Left renal pelvis (tissue), 4 donors: Measurements from ENCODE around the gene DSCAML1. TPM values are rescaled to one million over a fixed set of nuclear protein-coding genes. Genes with fewer than 3 reads are reported as not detected.
A peak's percentile ranks its signal among the peaks of the same experiment; 100 is the strongest.

Experiments used
- DNase-seq, 4 donors: peaks; one replicate each; pipeline ENCODE4 v3.0.0-alpha.2; 2013; ENCODE audit warnings: low read depth in 4 of 4, low spot score in 3 of 4
- polyA plus RNA-seq, 4 donors: library from polyadenylated mRNA; unstranded; fragments of 120-200 nt; gene quantifications; one replicate each; pipeline ENCODE4 v1.2.1, GENCODE V29; 2013; ENCODE audit not compliant: insufficient read length in 4 of 4

DSCAML1 gene
- polyA plus RNA-seq, 4 donors, result 0.25 to 3.4 (median 1.9) TPM

DNA sequence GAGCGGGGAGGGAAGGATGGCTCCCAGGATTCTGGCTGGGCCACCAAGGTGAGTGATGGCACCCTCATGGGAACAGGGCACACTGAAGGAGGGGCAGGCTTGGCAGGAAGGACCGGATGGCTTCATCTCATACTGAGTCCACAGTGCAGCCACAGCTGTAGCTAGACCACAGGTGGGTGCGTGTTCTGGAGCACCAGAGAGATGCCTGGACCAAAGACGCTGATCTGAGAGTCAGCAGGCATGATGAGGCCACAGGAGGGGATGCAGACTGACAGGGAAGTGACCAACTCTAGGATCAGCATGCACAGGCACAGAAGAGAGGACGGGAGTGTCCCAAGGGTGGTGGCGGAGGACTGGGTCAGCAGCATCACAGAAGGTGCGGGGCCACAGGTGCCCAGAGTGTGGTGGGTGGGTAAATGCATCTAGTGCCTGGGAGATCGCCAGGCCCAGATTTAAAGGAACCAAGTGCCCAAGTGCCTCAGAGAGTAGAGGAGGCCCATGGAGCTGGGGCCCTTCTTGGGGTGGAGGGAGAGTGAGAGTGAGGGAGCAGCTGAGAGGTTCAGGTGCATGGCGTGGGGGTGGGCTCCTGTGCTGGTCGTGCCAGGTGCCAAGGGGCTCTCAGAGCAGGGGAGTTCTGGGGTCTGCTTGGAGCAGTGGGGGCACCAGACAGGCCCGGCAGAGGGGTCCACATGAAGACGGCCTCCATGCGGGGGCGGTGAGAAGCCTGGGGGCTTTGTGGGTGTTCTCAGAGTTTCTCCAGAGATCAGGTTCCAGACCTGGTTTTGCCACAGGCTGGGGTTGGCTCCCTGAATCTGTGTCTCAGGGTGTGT lies 355.7 kb downstream of the DSCAML1 start:
- DNase-seq, result no peak

GRCh38 chr11:117440258-117440657 lies 356.8 kb downstream of the DSCAML1 start:
- no peak for DNase-seq

GRCh38 chr11:117439256-117439655 lies 357.8 kb downstream of the DSCAML1 start:
- DNase-seq, result no peak

- no peak for DNase-seq
Observed at GRCh38 chr11:117438371-117439000, 358.5 kb downstream of the DSCAML1 start.

DNA sequence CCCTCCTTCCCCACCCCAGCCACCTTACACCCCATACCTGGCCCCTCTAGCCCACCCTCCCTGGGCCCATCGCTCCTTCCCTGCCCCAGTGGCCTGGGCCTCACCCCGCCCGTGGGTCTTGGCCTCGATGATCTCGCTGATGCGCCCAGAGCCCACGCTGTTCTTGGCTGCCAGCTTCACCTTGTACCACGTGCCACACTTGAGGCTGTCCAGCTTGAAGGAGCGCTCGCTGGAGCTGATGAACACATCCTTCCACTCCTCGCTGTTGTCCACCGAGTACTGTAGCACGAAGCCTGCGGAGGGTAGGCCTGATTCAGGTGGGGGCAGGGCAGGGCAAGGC lies 359.3 kb downstream of the DSCAML1 start:
- DNase-seq, result no peak

GRCh38 chr11:117437041-117437790 lies 359.8 kb downstream of the DSCAML1 start:
- no peak for DNase-seq

DNA sequence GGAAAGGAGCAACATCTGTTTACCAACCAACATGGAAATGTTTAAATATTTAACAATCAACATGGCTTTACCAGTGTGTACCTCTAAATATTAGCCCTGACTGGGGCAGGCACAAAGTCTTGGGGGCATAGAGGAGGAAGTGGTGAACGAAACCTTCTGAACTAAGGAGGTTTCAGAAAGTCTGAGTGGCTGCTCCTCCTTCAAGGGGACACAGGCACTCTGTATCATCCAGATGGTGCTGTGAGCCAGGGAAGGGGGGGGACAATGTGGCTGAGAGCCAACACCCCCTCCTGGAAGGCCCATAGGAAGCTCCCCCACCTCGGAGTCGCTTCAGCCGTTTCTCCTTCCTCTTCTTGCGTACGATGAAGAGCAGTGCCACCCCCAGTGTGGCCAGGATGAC lies 361.7 kb downstream of the DSCAML1 start:
- DNase-seq, result no peak

- no peak for DNase-seq
Observed at GRCh38 chr11:117434481-117434880, 362.5 kb downstream of the DSCAML1 start.

GRCh38 chr11:117433717-117434116 lies 363.3 kb downstream of the DSCAML1 start:
- no peak for DNase-seq

DNA sequence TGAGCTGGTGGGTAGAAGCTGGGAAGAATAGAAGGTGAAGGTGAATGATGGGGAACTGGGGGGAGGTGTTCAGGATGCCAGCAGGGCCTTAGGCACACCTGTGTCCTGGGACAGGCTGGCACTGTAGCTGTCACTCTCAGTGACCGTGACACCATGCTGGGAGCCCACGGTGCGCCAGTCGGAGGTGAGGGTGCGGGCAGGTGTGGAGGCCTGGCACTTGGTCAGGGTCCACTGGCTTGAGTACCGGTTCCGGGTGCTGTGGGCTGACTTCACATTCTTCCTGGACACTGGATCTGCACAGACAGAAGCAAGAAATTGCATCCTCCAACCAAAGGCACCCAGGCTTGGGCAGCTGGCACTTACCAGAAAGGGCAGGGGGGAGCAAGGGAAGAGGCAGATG lies 365.6 kb downstream of the DSCAML1 start:
- no peak for DNase-seq

DNA sequence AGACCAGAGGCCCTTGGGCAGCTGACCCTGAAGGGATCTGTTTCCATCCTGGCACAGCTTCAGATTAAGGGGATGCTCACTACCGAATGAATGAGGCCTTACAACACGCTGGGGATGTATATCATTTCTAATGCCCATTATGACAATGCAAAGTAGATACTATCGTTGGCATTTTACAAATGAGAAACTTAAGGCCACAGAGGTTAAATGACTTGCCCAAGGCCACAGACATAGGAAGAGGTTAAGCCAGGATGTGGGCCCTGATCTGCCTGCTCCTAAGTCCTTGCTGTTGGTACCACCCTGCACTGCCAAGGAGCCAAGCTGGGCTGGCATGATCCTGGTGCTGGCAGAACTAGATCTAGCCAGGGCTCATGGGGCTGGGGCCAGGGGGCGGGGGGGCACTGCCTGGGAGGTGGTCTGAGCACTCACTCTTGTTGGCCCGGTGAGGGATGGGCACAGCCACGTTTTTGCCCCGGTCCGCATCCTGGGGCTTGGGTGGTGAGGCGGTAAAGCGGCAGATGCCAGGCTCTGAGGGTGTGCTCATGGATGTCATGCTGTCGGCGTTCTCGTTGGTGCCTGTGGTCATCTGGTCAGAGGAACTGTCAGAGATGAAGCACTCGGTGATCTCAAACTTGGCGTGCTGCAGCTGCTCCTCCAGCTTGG lies 366.6 kb downstream of the DSCAML1 start:
- no peak for DNase-seq

- DNase-seq, result no peak
Observed at GRCh38 chr11:117428856-117429229, 368.2 kb downstream of the DSCAML1 start.

GRCh38 chr11:117428186-117428855 lies 368.7 kb downstream of the DSCAML1 start:
- DNase-seq, result no peak

DNA sequence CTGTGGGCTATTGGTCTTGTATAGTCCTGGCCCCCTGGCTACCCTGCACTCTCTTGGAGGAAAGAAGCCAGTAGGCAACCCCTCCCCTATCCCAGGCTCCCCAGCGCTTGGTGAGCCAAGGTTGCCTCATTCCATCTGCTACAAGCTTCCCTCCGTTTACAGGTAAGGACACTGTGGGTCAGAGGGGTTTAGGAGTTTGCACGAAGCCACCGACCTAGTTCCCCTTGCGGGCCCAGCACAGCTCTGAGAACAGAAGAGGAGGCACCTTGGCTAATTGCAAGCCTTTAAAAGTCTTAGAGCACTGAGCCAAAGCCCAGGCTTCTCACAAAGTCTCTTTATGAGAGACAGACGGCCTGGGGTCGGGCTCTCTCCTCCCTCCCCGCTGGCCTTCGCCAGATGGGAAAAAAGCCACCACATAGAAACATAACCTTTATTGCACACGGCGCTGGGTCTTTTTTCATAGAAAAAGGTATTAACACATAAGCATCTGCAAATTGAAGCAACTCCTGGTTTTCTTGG lies 369.6 kb downstream of the DSCAML1 start:
- no peak for DNase-seq

DNA sequence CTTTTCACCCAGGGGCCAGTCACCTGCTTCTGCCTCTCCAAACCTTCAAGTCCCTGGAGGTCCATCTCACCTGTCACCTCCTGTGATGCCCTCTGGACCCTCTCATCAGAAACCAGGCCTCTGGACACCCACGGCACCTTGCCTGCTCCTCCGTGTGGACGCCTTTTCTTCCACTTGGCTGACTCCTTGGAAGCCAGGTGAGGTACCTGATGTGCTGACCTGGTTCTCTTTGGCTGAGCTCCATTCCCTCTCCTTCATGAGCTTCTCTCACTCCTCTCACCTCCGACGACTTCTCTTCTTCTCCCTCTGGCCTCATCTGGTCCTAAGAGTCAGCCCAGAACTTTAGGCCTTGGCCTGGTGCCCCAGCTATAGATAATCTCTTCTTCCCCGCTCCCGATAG lies 370.1 kb downstream of the DSCAML1 start:
- no peak for DNase-seq

- peak; percentile 29 to 49 (median 31) for DNase-seq
Observed at GRCh38 chr11:117426297-117426685, 370.7 kb downstream of the DSCAML1 start.

DNA sequence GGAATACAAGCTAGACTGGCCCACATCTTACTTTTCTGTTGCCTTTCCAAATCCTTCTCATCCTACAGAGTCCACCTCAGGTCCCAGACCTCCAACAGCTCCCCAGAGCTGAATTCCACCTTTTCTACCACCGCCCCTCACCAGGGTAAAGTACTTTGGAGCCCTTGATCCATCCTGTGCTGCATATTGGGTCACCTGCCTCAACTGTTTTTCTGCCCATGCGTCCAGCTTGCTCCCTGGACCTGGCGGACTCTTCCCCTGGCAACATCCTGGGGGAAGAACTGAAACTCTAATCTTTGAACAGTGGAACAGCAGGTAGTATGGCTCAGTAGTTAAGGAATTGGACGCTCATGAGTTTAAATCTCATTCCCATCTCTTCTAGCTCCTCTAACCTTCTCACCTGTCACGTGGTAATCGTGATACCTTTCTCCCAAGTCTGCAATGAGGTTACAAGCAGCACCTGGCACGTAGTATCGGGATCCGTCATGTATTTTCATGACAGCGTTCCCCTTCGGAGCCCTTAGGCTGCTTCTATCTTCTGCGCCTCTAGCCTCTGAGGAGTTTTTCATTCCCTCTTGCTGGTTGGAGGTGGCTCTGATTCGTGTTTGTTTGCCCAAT lies 371.2 kb downstream of the DSCAML1 start:
- DNase-seq, result no peak

DNA sequence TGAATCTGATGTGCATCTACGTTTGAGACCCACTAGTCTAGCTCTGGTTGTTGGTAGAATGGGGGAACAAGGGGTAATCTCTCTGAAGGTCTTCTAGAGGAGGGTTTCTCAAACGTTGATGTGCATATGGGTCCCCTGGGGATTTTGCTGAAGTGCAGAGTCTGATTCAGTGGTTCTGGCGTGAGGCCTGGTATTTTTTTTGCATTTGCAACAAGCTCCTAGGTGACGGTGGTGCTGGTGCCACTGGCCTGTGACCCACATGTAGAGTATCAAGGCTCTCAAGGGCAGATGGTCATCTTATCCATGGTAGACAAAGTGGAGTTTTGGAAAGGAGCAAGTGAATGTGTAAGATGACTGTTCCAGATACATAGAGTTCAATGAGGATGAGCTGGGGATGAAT lies 372.2 kb downstream of the DSCAML1 start:
- no peak for DNase-seq

GRCh38 chr11:117423046-117423575 lies 373.9 kb downstream of the DSCAML1 start:
- DNase-seq, result no peak

DNA sequence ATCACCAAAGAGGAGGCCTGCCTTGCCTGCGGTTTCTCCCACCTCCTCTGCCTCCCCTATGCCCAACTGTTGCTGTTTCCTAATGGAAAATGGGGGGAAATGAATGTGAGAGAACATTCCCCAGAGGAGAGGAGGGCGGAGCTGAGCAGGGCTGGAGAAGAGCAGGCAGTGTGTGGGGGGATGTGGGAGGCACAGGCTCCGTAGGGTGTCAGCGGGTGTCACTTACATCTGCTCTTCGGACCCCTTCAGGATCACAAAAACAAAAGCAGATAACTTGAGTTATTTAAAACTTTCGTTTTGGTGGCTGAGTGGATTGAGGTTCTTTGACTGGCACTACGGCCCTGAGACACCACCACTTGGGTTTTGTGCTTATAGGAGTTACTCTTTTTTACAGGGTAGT lies 375.5 kb downstream of the DSCAML1 start:
- no peak for DNase-seq
